HCT116 (cell line): ENCODE results near the gene NXPH1. TPM values are rescaled to one million over a fixed set of nuclear protein-coding genes. Genes with fewer than 3 reads are reported as not detected.

Experiments used
- ATAC-seq: fragments of 200-7000 bp; cut with Tn5 transposase; 2 replicates; pipeline ENCODE4 v1.9.1; 2020; ENCODE audit warnings: mild to moderate bottlenecking, moderate library complexity
- BruUV-seq: library from RNA; stranded (reverse); fragments of 400-500 nt; replicated peaks from 2 replicates; lab custom pipeline; 2021; lab: Mats Ljungman, UMichigan
- CTCF ChIA-PET: fragments of 300-600 bp; sonication (Branson Sonifier 250); formaldehyde crosslinking; loops from one replicate; lab custom pipeline; 2021; ENCODE audit warnings: antibody characterized with exemption; lab: Charles Lee
- POLR2A ChIA-PET: fragments of 300-600, 350-600 bp; sonication (Branson Sonifier 250); formaldehyde crosslinking; loops from one replicate; lab custom pipeline; 2021; ENCODE audit warnings: antibody characterized with exemption; lab: Charles Lee
- RAD21 ChIA-PET, 2 experiments: fragments of 300-600 bp; sonication (Branson Sonifier 250); formaldehyde crosslinking; loops; one replicate each; lab custom pipeline; 2023; ENCODE audit warnings: low total read pairs in 2 of 2; ENCODE audit not compliant: uncharacterized antibody in 2 of 2, unreplicated experiment in 2 of 2, low non-redundant PET in 1 of 2; lab: Charles Lee
- DNase-seq: peaks from one replicate; pipeline ENCODE4 v3.0.0-alpha.2; 2010; ENCODE audit warnings: low read depth, low spot score
- H2AFZ ChIP-seq: fragments of 200-600 bp; shearing (Covaris generic), sonication (generic); 2 replicates; pipeline ENCODE4 v1.6.1; 2017; ENCODE audit warnings: low read depth, mixed run types, mixed read lengths, antibody characterized with exemption, low read length; ENCODE audit not compliant: poor library complexity, severe bottlenecking
- H3K27ac ChIP-seq: 2 replicates; pipeline ENCODE4 v1.5.1; 2012; ENCODE audit warnings: low read depth, low read length
- H3K27me3 ChIP-seq: fragments of 200-600 bp; sonication (generic); 2 replicates; pipeline ENCODE4 v1.6.1; 2016; ENCODE audit warnings: mixed run types, low read length, mixed read lengths; ENCODE audit not compliant: insufficient read depth
- H3K36me3 ChIP-seq, 2 experiments: fragments of 200-500 bp in 1 of 2; fragments of 200-600 bp in 1 of 2; sonication (Bioruptor generic) in 1 of 2; sonication (generic) in 1 of 2; 2 replicates each; pipeline versions ENCODE4 v1.5.1 to v1.6.1; 2014 to 2016; ENCODE audit warnings: low read length in 2 of 2, inconsistent platforms in 1 of 2, mixed read lengths in 1 of 2, mixed run types in 1 of 2; ENCODE audit not compliant: insufficient read depth in 2 of 2, control insufficient read depth in 1 of 2
- H3K4me1 ChIP-seq, 2 experiments: fragments of 200-600 bp in 1 of 2; sonication (generic) in 1 of 2; 2 replicates each; pipeline versions ENCODE4 v1.5.1 to v1.6.1; 2012 to 2017; ENCODE audit warnings: low read length in 2 of 2, inconsistent platforms in 1 of 2, mild to moderate bottlenecking in 1 of 2, mixed read lengths in 1 of 2, mixed run types in 1 of 2, moderate library complexity in 1 of 2; ENCODE audit not compliant: insufficient read depth in 2 of 2, control insufficient read depth in 1 of 2
- H3K4me2 ChIP-seq: fragments of 200-600 bp; sonication (generic); 2 replicates; pipeline ENCODE4 v1.6.1; 2017; ENCODE audit warnings: mixed run types, low read length, mixed read lengths
- H3K4me3 ChIP-seq, 2 experiments: fragments of 200-600 bp in 1 of 2; sonication (generic) in 1 of 2; replicated peaks in 1 of 2; 2 replicates each; pipeline ENCODE4 v1.5.1; 2011 to 2016; ENCODE audit warnings: low read length in 2 of 2, control low read depth in 1 of 2, low read depth in 1 of 2, mild to moderate bottlenecking in 1 of 2, mixed read lengths in 1 of 2, mixed run types in 1 of 2
- H3K79me2 ChIP-seq: fragments of 200-600 bp; sonication (generic); 2 replicates; pipeline ENCODE4 v1.6.1; 2017; ENCODE audit warnings: mild to moderate bottlenecking, mixed run types, low read length, moderate library complexity, mixed read lengths; ENCODE audit not compliant: insufficient read depth
- H3K9ac ChIP-seq: fragments of 200-600 bp; sonication (generic); 2 replicates; pipeline ENCODE4 v1.6.1; 2016; ENCODE audit warnings: low read length, mixed read lengths
- H3K9me2 ChIP-seq: fragments of 200-600 bp; sonication (generic), shearing (Covaris generic); 2 replicates; pipeline ENCODE4 v1.6.1; 2017; ENCODE audit warnings: mixed run types, mild to moderate bottlenecking, moderate library complexity; ENCODE audit not compliant: insufficient read depth
- H3K9me3 ChIP-seq, 2 experiments: fragments of 200-500 bp in 1 of 2; fragments of 200-600 bp in 1 of 2; sonication (Bioruptor generic) in 1 of 2; sonication (generic) in 1 of 2; 2 replicates each; pipeline ENCODE4 v1.6.1; 2014 to 2017; ENCODE audit warnings: low read length in 2 of 2, mixed read lengths in 2 of 2, inconsistent platforms in 1 of 2, low read depth in 1 of 2, mild to moderate bottlenecking in 1 of 2, mixed run types in 1 of 2, moderate library complexity in 1 of 2; ENCODE audit not compliant: control insufficient read depth in 1 of 2, insufficient read depth in 1 of 2
- H4K20me1 ChIP-seq: fragments of 200-600 bp; sonication (generic), shearing (Covaris generic); 2 replicates; pipeline ENCODE4 v1.6.1; 2017; ENCODE audit warnings: mixed run types, mild to moderate bottlenecking, moderate library complexity; ENCODE audit not compliant: insufficient read depth
- ATF3 ChIP-seq: IDR thresholded peaks from 2 replicates; pipeline ENCODE4 v1.6.1; 2012
- CTCF ChIP-seq, 3 experiments: fragments of 200-600 bp in 1 of 3; sonication (generic) in 1 of 3; IDR thresholded peaks in 2 of 3; conservative IDR thresholded peaks in 1 of 3; 2 replicates each; pipeline ENCODE4 v1.5.1; 2012 to 2017; ENCODE audit warnings: low read depth in 2 of 3, low read length in 2 of 3, antibody characterized with exemption in 1 of 3, borderline replicate concordance in 1 of 3, control low read depth in 1 of 3, mild to moderate bottlenecking in 1 of 3, mixed read lengths in 1 of 3, mixed run types in 1 of 3, moderate library complexity in 1 of 3; ENCODE audit not compliant: insufficient read depth in 1 of 3
- EGR1 ChIP-seq: IDR thresholded peaks from 2 replicates; pipeline ENCODE4 v1.6.1; 2012; ENCODE audit warnings: low read depth
- EZH2phosphoT487 ChIP-seq: fragments of 200-600 bp; IDR thresholded peaks from 2 replicates; pipeline ENCODE4 v1.6.1; 2018; ENCODE audit warnings: antibody characterized with exemption, borderline replicate concordance
- FOSL1 ChIP-seq: IDR thresholded peaks from 2 replicates; pipeline ENCODE4 v1.6.1; 2012; ENCODE audit warnings: low read depth
- MAX ChIP-seq: IDR thresholded peaks from 2 replicates; pipeline ENCODE4 v1.6.1; 2012
- POLR2A ChIP-seq: IDR thresholded peaks from 2 replicates; pipeline ENCODE4 v1.7.0; 2011; ENCODE audit warnings: borderline replicate concordance; ENCODE audit not compliant: insufficient read depth, insufficient read length; ENCODE audit errors: extremely low read depth
- POLR2AphosphoS5 ChIP-seq: IDR thresholded peaks from 2 replicates; pipeline ENCODE4 v1.6.1; 2011; ENCODE audit warnings: mild to moderate bottlenecking, low read depth, low read length, moderate library complexity
- RAD21 ChIP-seq: IDR thresholded peaks from 2 replicates; pipeline ENCODE4 v1.6.1; 2012; ENCODE audit warnings: low read depth, mild to moderate bottlenecking
- REST ChIP-seq: IDR thresholded peaks from 2 replicates; pipeline ENCODE4 v1.6.1; 2012; ENCODE audit warnings: low read depth
- SIN3A ChIP-seq: IDR thresholded peaks from 2 replicates; pipeline ENCODE4 v1.6.1; 2012; ENCODE audit warnings: low read depth
- SRF ChIP-seq: IDR thresholded peaks from 2 replicates; pipeline ENCODE4 v1.6.1; 2012; ENCODE audit warnings: low read depth
- TCF7L2 ChIP-seq: IDR thresholded peaks from 2 replicates; pipeline ENCODE4 v1.7.0; 2011; ENCODE audit warnings: borderline replicate concordance, inconsistent platforms; ENCODE audit not compliant: insufficient read depth, insufficient read length; ENCODE audit errors: extremely low read depth
- ZBTB33 ChIP-seq: IDR thresholded peaks from 2 replicates; pipeline ENCODE4 v1.6.1; 2011; ENCODE audit warnings: mild to moderate bottlenecking, low read length, moderate library complexity; ENCODE audit not compliant: insufficient replicate concordance; ENCODE audit errors: extremely low read depth
- intact Hi-C: fragments of 100-400 bp; cut with micrococcal nuclease; formaldehyde crosslinking; loops from 2 replicates; pipeline ENCODE4 v1.10.0; 2022
- total RNA-seq: library from RNA; stranded (reverse); gene quantifications from one replicate; pipeline ENCODE4 v1.2.1, GENCODE V29; 2021; ENCODE audit not compliant: unreplicated experiment

Gene NXPH1
- total RNA-seq, 1 experiment from 2014 or later = 0.17 TPM

- H3K27me3 ChIP-seq = no peaks in the 10 kb centered on the region
- TF ChIP-seq SIN3A (no peak), FOSL1 (no peak), RAD21 (no peak), MAX (no peak), TCF7L2 (no peak), EZH2phosphoT487 (no peak), REST (no peak), EGR1 (no peak), POLR2A (no peak), ATF3 (no peak), POLR2AphosphoS5 (no peak), CTCF (IDR thresholded peaks at IDR 0.05 in 2 of 3, conservative IDR thresholded peaks at IDR 0.05 in 1 of 3; ENCODE audit: borderline replicate concordance in 1 of 3, insufficient read depth in 1 of 3, low read depth in 2 of 3, low read length in 2 of 3) (no peak), ZBTB33 (no peak), SRF (no peak)
- ChIA-PET CTCF (no interaction called here), POLR2A (no interaction called here), RAD21 (no interaction called here)
- H4K20me1 ChIP-seq = no peaks in the 10 kb centered on the region
- no peaks in the 10 kb centered on the region for H3K79me2 ChIP-seq
- DNase-seq = no peak
- no peak overlapping the region for H2AFZ ChIP-seq
- H3K4me1 ChIP-seq = no peaks in the 10 kb centered on the region
- no TSS peak for BruUV-seq
- H3K27ac ChIP-seq = no peak overlapping the region
- no peak for ATAC-seq
- intact Hi-C loops = no loop called here
- H3K36me3 ChIP-seq = no peaks in the 10 kb centered on the region
- H3K9ac ChIP-seq = no peak overlapping the region
- no peak overlapping the region for H3K4me3 ChIP-seq
- H3K9me2 ChIP-seq = no peaks in the 10 kb centered on the region
- H3K9me3 ChIP-seq = no peaks in the 10 kb centered on the region
- H3K4me2 ChIP-seq = no peak overlapping the region
Measured at GRCh38 chr7:8500286-8500685, 66.9 kb downstream of the NXPH1 start.
